Smooth muscle cell (in vitro differentiated cells): ENCODE data around the gene UQCRC1. TPM values are rescaled to one million over a fixed set of nuclear protein-coding genes. Genes with fewer than 3 reads are reported as not detected.
A peak's percentile ranks its signal among the peaks of the same experiment; 100 is the strongest.

ENCODE experiments used
- DNase-seq: peaks from one replicate; lab custom pipeline; 2025; ENCODE audit not compliant: unreplicated experiment; lab: John Stamatoyannopoulos, UW
- H2AFZ ChIP-seq: fragments of 200-600 bp; sonication (generic); 2 replicates; pipeline ENCODE4 v1.6.0; 2016; ENCODE audit warnings: antibody characterized with exemption, low read depth, mild to moderate bottlenecking
- H3F3A ChIP-seq: fragments of 200-600 bp; sonication (generic); 2 replicates; pipeline ENCODE4 v1.6.0; 2017; ENCODE audit warnings: antibody characterized with exemption, low read depth
- H3K27ac ChIP-seq: fragments of 200-600 bp; sonication (generic); 2 replicates; pipeline ENCODE4 v1.5.1; 2016; ENCODE audit warnings: low read depth, mild to moderate bottlenecking
- H3K27me3 ChIP-seq: fragments of 200-600 bp; sonication (generic); 2 replicates; pipeline ENCODE4 v1.6.1; 2016; ENCODE audit warnings: low read depth, mild to moderate bottlenecking
- H3K36me3 ChIP-seq: fragments of 200-600 bp; sonication (generic); 2 replicates; pipeline ENCODE4 v1.5.1; 2016; ENCODE audit warnings: low read depth
- H3K4me1 ChIP-seq: fragments of 200-600 bp; sonication (generic); 2 replicates; pipeline ENCODE4 v1.5.1; 2016; ENCODE audit warnings: low read depth
- H3K4me2 ChIP-seq: fragments of 200-600 bp; sonication (generic); 2 replicates; pipeline ENCODE4 v1.6.0; 2016; ENCODE audit warnings: mild to moderate bottlenecking
- H3K4me3 ChIP-seq: fragments of 200-600 bp; sonication (generic); 2 replicates; pipeline ENCODE4 v1.5.1; 2016; ENCODE audit warnings: mild to moderate bottlenecking
- H3K79me2 ChIP-seq: fragments of 200-600 bp; sonication (generic); 2 replicates; pipeline ENCODE4 v1.6.0; 2016; ENCODE audit warnings: low read depth, mild to moderate bottlenecking
- H3K9ac ChIP-seq: fragments of 200-600 bp; sonication (generic); 2 replicates; pipeline ENCODE4 v1.6.0; 2016; ENCODE audit warnings: low read depth
- H3K9me3 ChIP-seq: fragments of 200-600 bp; sonication (generic); replicated peaks from 2 replicates; pipeline ENCODE4 v1.5.1; 2016; ENCODE audit warnings: low read depth
- H4K20me1 ChIP-seq: fragments of 200-600 bp; sonication (generic); 2 replicates; pipeline ENCODE4 v1.6.0; 2016; ENCODE audit warnings: low read depth
- WGBS: methylation state at CpG from one replicate; pipeline ENCODE4 v1.1.7; 2016; ENCODE audit warnings: low lambda C conversion rate; 5-methylcytosine and 5-hydroxymethylcytosine counted together
- polyA plus RNA-seq: library from polyadenylated mRNA; unstranded; fragments of >200 nt; fragmentation: Nextera tagmentation; extraction: Ambion mirVana; gene quantifications from 2 replicates; pipeline ENCODE4 v1.2.1, GENCODE V29; 2016
- total RNA-seq: library from RNA; depleted of rRNA; stranded (reverse); fragments of >200 nt; gene quantifications from 2 replicates; pipeline ENCODE4 v1.2.3, GENCODE V29; 2014
- TF ChIP-seq, protein P1 (sequence below): fragments of 200-600 bp; sonication (generic); IDR thresholded peaks from 2 replicates; pipeline ENCODE4 v1.5.1; 2017; ENCODE audit warnings: borderline replicate concordance, mild to moderate bottlenecking, antibody characterized with exemption; ENCODE audit not compliant: insufficient read depth, poor library complexity, severe bottlenecking

Gene UQCRC1
- total and polyA plus RNA-seq, 2 experiments from 2014 or later: 206 to 425 TPM

DNA sequence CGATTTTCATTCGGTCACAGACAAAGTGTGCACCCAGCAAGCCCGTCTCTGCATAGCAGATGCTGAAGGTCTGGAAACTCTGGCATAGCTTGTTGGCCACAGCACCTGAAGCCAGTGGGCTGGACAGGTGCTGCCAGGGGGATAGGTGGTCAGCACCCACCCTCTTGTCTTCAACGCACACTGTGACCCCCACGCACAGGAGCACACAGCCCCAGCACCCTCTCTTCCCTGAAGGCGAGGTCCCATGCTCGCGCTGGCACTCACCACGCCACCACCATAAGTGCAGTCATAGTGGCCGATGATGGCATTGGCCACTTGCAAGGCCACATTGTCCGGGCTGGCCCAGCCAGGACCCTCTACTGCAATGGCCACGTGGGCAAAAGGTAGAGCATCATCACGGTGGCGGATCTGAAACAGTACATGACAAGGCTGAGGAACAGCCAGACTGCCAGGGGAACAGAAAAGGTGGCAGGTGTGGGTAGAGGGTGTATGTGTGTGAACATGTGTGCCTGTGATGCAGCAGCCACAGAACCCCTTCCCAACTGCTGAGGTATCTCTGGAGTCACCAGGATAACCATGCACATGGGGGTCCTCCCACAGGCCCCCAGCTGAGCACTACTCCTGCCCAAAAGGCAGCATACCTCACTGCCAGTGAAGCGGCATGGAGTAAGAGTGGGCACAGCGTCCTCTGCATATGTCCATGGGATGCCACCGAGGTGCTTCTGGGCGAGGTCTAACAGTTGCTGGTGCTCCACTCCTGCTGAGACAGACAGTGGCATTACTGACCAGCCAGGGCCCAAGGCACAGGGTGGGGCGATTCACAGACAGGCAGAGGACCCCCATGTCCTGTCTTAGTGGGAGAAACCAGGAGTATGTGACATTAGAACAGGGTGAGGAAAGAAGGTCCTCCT lies 8.5 kb downstream of the UQCRC1 start:
- Histone ChIP-seq H3K4me2 (no peak overlapping the region), H3K4me3 (no peak overlapping the region), H2AFZ (no peak overlapping the region), H3K4me1 (peaks cover 13% of the 10 kb centered on the region), H3F3A (peaks cover 40% of the 10 kb centered on the region), H3K9ac (no peak overlapping the region), H3K9me3 (no peaks in the 10 kb centered on the region), H3K79me2 (peaks cover 4% of the 10 kb centered on the region), H3K27me3 (no peaks in the 10 kb centered on the region), H4K20me1 (peaks cover 10% of the 10 kb centered on the region), H3K27ac (peak overlapping the region; percentile 100), H3K36me3 (peaks cover 7% of the 10 kb centered on the region)
- 97% methylated on average over 19 of the region's 19 CpGs for WGBS
- TF ChIP-seq, protein P1, sequence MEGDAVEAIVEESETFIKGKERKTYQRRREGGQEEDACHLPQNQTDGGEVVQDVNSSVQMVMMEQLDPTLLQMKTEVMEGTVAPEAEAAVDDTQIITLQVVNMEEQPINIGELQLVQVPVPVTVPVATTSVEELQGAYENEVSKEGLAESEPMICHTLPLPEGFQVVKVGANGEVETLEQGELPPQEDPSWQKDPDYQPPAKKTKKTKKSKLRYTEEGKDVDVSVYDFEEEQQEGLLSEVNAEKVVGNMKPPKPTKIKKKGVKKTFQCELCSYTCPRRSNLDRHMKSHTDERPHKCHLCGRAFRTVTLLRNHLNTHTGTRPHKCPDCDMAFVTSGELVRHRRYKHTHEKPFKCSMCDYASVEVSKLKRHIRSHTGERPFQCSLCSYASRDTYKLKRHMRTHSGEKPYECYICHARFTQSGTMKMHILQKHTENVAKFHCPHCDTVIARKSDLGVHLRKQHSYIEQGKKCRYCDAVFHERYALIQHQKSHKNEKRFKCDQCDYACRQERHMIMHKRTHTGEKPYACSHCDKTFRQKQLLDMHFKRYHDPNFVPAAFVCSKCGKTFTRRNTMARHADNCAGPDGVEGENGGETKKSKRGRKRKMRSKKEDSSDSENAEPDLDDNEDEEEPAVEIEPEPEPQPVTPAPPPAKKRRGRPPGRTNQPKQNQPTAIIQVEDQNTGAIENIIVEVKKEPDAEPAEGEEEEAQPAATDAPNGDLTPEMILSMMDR: no peak
- DNase-seq: no peak

DNA sequence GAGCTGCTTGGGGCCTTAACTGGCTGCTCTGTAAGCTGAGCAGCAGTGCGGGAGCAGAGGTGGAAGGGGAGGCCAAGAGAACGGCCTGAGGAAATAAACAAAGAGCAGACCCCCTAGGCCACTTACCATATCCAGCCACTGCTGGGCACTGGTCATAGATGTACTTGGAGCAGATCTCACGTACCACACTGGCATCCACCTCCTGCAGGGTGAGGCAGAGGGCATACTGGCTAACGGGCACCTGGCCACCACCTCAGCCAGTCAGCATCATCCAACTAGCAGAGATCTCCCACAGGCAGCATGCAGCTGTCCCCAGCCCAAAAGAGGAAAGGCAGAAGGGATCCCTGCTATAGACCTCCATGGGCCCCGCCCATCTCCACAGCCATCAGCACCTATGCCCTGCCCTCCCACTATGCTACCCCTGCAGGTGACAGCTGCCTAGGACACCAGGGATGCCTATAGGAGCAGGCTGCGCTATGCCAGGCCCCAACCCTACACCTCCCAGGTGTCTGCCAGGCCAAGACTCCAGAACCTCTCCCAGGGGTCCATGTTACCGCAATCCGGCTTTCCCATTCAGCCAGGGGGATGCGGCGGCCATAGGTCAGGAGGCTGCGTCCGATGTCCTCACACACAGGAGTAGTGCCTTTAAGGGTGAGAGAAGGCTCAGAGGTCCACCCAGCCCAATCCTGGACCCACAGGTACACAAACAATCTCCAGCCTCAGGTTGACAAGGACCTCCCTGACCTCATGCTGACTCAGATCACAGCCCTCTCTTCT lies 9.7 kb downstream of the UQCRC1 start:
- Histone ChIP-seq H2AFZ (no peak overlapping the region), H3F3A (peaks cover 40% of the 10 kb centered on the region), H3K27ac (peak overlapping the region; percentile 100), H3K36me3 (no peaks in the 10 kb centered on the region), H3K4me2 (peak overlapping the region; percentile 80), H3K79me2 (peaks cover under 1% of the 10 kb centered on the region), H3K27me3 (no peaks in the 10 kb centered on the region), H4K20me1 (no peaks in the 10 kb centered on the region), H3K4me1 (peaks cover 14% of the 10 kb centered on the region), H3K9me3 (no peaks in the 10 kb centered on the region), H3K4me3 (no peak overlapping the region), H3K9ac (peak overlapping the region; percentile 91)
- TF ChIP-seq, protein P1: no peak
- no peak for DNase-seq
- 94% methylated on average over 12 of the region's 12 CpGs for WGBS

DNA sequence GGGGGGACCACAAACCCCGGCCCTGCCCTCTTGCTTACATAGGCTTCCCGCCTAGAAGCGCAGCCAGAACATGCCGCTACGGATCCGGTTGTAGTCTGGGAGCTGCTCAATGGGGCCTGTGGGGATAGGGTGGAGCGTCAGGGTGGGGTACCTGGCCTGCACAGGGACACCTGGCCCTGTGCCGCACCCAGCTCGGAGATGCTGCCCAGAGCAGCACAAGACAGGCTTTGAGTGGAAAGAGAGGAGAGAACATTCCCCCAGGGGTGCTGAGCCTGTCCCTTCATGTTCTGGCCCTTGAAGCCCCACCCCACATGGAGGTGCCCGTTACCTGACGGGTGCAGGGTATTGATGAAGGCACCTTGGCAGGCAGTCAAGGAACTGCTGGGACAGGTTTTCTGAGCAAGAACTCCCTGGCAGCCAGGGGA lies 10.4 kb downstream of the UQCRC1 start:
- no peak for DNase-seq
- no peaks in the 10 kb centered on the region for H3K9me3 ChIP-seq
- no peaks in the 10 kb centered on the region for H3K27me3 ChIP-seq
- peak overlapping the region; percentile 91 for H3K9ac ChIP-seq
- H3K79me2 ChIP-seq: peaks cover 5% of the 10 kb centered on the region
- no peak overlapping the region for H3K4me3 ChIP-seq
- H4K20me1 ChIP-seq: no peaks in the 10 kb centered on the region
- TF ChIP-seq, protein P1: no peak
- peak overlapping the region; percentile 100 for H3K27ac ChIP-seq
- WGBS: 74% methylated on average over 10 of the region's 11 CpGs
- H3K4me2 ChIP-seq: peak overlapping the region; percentile 80
- H3F3A ChIP-seq: peaks cover 40% of the 10 kb centered on the region
- H3K36me3 ChIP-seq: no peaks in the 10 kb centered on the region
- H2AFZ ChIP-seq: no peak overlapping the region
- H3K4me1 ChIP-seq: peaks cover 20% of the 10 kb centered on the region
